Measurements from ENCODE around the gene C2orf72. TPM values are rescaled to one million over a fixed set of nuclear protein-coding genes. Genes with fewer than 3 reads are reported as not detected.
A peak's percentile ranks its signal among the peaks of the same experiment; 100 is the strongest.

Gene C2orf72
- total and polyA plus RNA-seq, 2 of the 13 experiments (the other 11 are each of a cell fraction or from before 2014, with no cell fraction given) = 147 to 203 TPM

DNA sequence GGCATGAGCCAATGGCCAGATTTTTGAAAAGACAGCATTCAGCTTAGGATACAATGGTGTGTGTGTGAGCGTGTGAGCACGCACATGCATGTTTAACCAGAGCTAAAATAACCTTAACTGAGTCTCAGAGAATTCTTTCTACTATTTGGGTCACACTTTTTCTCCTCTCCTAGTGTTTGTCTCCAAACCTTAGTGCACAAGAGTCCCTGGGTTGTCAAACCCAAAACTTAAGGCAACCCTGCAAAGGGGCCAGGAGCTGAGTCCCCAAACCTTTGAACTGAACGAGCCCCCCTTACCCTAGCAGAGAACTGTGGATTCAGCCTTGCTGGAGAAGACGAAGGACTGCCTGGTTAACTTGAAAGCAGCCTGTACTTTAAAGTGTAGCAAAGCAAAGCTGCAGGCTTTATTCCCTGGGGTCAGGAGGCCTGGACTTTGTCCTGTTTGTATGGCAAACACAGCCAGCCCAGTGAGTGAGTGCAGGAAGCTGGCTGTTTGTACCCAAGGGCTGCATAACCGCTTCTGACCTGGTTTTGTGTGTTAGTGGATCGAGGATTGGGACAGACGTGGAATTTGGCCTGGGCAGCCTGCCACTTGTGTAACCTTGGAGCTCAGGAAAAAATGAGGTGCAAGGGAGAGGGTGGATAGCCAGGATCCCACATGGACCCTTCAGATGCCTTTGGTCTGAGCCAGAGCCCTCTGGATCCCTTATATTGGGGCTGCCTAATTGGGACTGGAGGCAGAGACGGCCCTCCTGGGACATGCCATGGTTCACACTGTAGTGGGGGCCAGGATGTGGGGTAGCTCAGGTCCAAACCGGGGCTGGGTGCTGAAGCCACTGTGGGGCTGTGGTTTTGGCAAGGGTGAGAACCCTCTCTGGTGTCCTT is 12.9 kb downstream of the C2orf72 start (continued):
- no peak for TF ChIP-seq ZNF180 (CRISPR knock-in tag; IDR thresholded peaks at IDR 0.05; ENCODE audit: borderline replicate concordance, low read depth)
- TF ChIP-seq, protein P1, sequence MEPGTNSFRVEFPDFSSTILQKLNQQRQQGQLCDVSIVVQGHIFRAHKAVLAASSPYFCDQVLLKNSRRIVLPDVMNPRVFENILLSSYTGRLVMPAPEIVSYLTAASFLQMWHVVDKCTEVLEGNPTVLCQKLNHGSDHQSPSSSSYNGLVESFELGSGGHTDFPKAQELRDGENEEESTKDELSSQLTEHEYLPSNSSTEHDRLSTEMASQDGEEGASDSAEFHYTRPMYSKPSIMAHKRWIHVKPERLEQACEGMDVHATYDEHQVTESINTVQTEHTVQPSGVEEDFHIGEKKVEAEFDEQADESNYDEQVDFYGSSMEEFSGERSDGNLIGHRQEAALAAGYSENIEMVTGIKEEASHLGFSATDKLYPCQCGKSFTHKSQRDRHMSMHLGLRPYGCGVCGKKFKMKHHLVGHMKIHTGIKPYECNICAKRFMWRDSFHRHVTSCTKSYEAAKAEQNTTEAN (CRISPR knock-in tag; conservative IDR thresholded peaks at IDR 0.05) = peak; percentile 98
- peak; percentile 92; the same call in 1 of the 2 replicates for TF ChIP-seq MIXL1 (CRISPR knock-in tag; IDR thresholded peaks at IDR 0.05)
- no peak for TF ChIP-seq ZNF225 (CRISPR knock-in tag; IDR thresholded peaks at IDR 0.05)
- TF ChIP-seq ZMAT3 (CRISPR knock-in tag; conservative IDR thresholded peaks at IDR 0.05) = peak; percentile 87
- TF ChIP-seq, protein P2, sequence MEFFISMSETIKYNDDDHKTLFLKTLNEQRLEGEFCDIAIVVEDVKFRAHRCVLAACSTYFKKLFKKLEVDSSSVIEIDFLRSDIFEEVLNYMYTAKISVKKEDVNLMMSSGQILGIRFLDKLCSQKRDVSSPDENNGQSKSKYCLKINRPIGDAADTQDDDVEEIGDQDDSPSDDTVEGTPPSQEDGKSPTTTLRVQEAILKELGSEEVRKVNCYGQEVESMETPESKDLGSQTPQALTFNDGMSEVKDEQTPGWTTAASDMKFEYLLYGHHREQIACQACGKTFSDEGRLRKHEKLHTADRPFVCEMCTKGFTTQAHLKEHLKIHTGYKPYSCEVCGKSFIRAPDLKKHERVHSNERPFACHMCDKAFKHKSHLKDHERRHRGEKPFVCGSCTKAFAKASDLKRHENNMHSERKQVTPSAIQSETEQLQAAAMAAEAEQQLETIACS (CRISPR knock-in tag; IDR thresholded peaks at IDR 0.05) = peak; percentile 40
- peak; percentile 97 for TF ChIP-seq KLF11 (CRISPR knock-in tag; IDR thresholded peaks at IDR 0.05)
- TF ChIP-seq ZNF383 (CRISPR knock-in tag; IDR thresholded peaks at IDR 0.05; ENCODE audit: borderline replicate concordance) = no peak
- TF ChIP-seq ELF3 (CRISPR knock-in tag; IDR thresholded peaks at IDR 0.05) = peak; percentile 98
- peak; percentile 44; the same call in 1 of the 2 replicates for TF ChIP-seq NFYB (CRISPR knock-in tag; IDR thresholded peaks at IDR 0.05)
- peak; percentile 16; the same call in 1 of the 2 replicates for TF ChIP-seq ZNF235 (CRISPR knock-in tag; IDR thresholded peaks at IDR 0.05; ENCODE audit: borderline replicate concordance)
- TF ChIP-seq PITX1 (CRISPR knock-in tag; IDR thresholded peaks at IDR 0.05) = peak; percentile 97
- TF ChIP-seq, protein P3, sequence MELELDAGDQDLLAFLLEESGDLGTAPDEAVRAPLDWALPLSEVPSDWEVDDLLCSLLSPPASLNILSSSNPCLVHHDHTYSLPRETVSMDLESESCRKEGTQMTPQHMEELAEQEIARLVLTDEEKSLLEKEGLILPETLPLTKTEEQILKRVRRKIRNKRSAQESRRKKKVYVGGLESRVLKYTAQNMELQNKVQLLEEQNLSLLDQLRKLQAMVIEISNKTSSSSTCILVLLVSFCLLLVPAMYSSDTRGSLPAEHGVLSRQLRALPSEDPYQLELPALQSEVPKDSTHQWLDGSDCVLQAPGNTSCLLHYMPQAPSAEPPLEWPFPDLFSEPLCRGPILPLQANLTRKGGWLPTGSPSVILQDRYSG (CRISPR knock-in tag; IDR thresholded peaks at IDR 0.05) = peak; percentile 89
- peak; percentile 58; the same call in 1 of the 2 replicates for TF ChIP-seq NFYC (CRISPR knock-in tag; IDR thresholded peaks at IDR 0.05)
- TF ChIP-seq, protein P4, sequence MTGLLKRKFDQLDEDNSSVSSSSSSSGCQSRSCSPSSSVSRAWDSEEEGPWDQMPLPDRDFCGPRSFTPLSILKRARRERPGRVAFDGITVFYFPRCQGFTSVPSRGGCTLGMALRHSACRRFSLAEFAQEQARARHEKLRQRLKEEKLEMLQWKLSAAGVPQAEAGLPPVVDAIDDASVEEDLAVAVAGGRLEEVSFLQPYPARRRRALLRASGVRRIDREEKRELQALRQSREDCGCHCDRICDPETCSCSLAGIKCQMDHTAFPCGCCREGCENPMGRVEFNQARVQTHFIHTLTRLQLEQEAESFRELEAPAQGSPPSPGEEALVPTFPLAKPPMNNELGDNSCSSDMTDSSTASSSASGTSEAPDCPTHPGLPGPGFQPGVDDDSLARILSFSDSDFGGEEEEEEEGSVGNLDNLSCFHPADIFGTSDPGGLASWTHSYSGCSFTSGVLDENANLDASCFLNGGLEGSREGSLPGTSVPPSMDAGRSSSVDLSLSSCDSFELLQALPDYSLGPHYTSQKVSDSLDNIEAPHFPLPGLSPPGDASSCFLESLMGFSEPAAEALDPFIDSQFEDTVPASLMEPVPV (CRISPR knock-in tag; IDR thresholded peaks at IDR 0.05) = peak; percentile 87; the same call in 1 of the 2 replicates
- TF ChIP-seq, protein P5, sequence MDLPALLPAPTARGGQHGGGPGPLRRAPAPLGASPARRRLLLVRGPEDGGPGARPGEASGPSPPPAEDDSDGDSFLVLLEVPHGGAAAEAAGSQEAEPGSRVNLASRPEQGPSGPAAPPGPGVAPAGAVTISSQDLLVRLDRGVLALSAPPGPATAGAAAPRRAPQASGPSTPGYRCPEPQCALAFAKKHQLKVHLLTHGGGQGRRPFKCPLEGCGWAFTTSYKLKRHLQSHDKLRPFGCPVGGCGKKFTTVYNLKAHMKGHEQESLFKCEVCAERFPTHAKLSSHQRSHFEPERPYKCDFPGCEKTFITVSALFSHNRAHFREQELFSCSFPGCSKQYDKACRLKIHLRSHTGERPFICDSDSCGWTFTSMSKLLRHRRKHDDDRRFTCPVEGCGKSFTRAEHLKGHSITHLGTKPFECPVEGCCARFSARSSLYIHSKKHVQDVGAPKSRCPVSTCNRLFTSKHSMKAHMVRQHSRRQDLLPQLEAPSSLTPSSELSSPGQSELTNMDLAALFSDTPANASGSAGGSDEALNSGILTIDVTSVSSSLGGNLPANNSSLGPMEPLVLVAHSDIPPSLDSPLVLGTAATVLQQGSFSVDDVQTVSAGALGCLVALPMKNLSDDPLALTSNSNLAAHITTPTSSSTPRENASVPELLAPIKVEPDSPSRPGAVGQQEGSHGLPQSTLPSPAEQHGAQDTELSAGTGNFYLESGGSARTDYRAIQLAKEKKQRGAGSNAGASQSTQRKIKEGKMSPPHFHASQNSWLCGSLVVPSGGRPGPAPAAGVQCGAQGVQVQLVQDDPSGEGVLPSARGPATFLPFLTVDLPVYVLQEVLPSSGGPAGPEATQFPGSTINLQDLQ (CRISPR knock-in tag; IDR thresholded peaks at IDR 0.05) = peak; percentile 83; the same call in 1 of the 2 replicates
- TF ChIP-seq ETV6 (CRISPR knock-in tag; conservative IDR thresholded peaks at IDR 0.05) = 0 out of 2 replicates have a peak, but pooled peaks have one; percentile 11
- peak; percentile 98 for TF ChIP-seq TBX2 (CRISPR knock-in tag; IDR thresholded peaks at IDR 0.05; ENCODE audit: borderline replicate concordance)
- TF ChIP-seq, protein P6, sequence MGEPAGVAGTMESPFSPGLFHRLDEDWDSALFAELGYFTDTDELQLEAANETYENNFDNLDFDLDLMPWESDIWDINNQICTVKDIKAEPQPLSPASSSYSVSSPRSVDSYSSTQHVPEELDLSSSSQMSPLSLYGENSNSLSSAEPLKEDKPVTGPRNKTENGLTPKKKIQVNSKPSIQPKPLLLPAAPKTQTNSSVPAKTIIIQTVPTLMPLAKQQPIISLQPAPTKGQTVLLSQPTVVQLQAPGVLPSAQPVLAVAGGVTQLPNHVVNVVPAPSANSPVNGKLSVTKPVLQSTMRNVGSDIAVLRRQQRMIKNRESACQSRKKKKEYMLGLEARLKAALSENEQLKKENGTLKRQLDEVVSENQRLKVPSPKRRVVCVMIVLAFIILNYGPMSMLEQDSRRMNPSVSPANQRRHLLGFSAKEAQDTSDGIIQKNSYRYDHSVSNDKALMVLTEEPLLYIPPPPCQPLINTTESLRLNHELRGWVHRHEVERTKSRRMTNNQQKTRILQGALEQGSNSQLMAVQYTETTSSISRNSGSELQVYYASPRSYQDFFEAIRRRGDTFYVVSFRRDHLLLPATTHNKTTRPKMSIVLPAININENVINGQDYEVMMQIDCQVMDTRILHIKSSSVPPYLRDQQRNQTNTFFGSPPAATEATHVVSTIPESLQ (CRISPR knock-in tag; conservative IDR thresholded peaks at IDR 0.05) = peak; percentile 94; the same call in 1 of the 2 replicates

Measured in HepG2 (cell line).